Activated naive CD8-positive, alpha-beta T cell treated with anti-CD3 and anti-CD28 coated beads, Interleukin-2, amount 10 ng/mL, durations not matched to agents 7 days and 5 days (primary cell): Measurements from ENCODE around the gene NXPH4. TPM values are rescaled to one million over a fixed set of nuclear protein-coding genes. Genes with fewer than 3 reads are reported as not detected.
A peak's percentile ranks its signal among the peaks of the same experiment; 100 is the strongest.

Experiments
- ATAC-seq: fragments of 150-1000 bp; cut with Tn5 transposase; one replicate; pipeline ENCODE4 v1.10.0; 2021; ENCODE audit warnings: low read depth, moderate library complexity
- POLR2A ChIA-PET: fragments of 350-600 bp; sonication (Branson Sonifier 250); formaldehyde crosslinking; loops from one replicate; lab custom pipeline; 2021; ENCODE audit warnings: antibody characterized with exemption; lab: Charles Lee
- DNase-seq: peaks from one replicate; pipeline ENCODE4 v3.0.0; 2021
- H3K27ac Mint-ChIP-seq: one replicate; pipeline ENCODE4 v1.8.0; 2022; ENCODE audit warnings: mild to moderate bottlenecking, mixed read lengths
- H3K27me3 Mint-ChIP-seq: one replicate; pipeline ENCODE4 v1.8.0; 2022; ENCODE audit warnings: mild to moderate bottlenecking, moderate library complexity, mixed read lengths
- H3K36me3 Mint-ChIP-seq: one replicate; pipeline ENCODE4 v1.8.0; 2021; ENCODE audit warnings: mild to moderate bottlenecking, mixed read lengths
- H3K4me1 Mint-ChIP-seq: one replicate; pipeline ENCODE4 v1.8.0; 2021; ENCODE audit warnings: mixed read lengths
- H3K4me3 Mint-ChIP-seq: one replicate; pipeline ENCODE4 v1.8.0; 2022; ENCODE audit warnings: mild to moderate bottlenecking, moderate library complexity, mixed read lengths
- H3K9me3 Mint-ChIP-seq: one replicate; pipeline ENCODE4 v1.8.0; 2021; ENCODE audit warnings: mixed read lengths
- total RNA-seq, 2 experiments: library from RNA; stranded (reverse); gene quantifications; one replicate each; pipeline ENCODE4 v1.2.3, GENCODE V29; 2021

NXPH4 gene
- total RNA-seq, 2 experiments from 2014 or later: 1.7 to 2.4 TPM

GRCh38 chr12:57177354-57177753, 39.2 kb upstream of the NXPH4 start:
- H3K9me3 Mint-ChIP-seq: no peaks in the 10 kb centered on the region
- no peaks in the 10 kb centered on the region for H3K4me1 Mint-ChIP-seq
- H3K36me3 Mint-ChIP-seq: no peaks in the 10 kb centered on the region
- POLR2A ChIA-PET: no interaction called here
- no peak for ATAC-seq
- no peaks in the 10 kb centered on the region for H3K27me3 Mint-ChIP-seq
- H3K27ac Mint-ChIP-seq: no peak overlapping the region
- no peak for DNase-seq
- no peak overlapping the region for H3K4me3 Mint-ChIP-seq

- no peaks in the 10 kb centered on the region for H3K9me3 Mint-ChIP-seq
- no peaks in the 10 kb centered on the region for H3K36me3 Mint-ChIP-seq
- DNase-seq (no peak), ATAC-seq (no peak)
- no peak overlapping the region for H3K4me3 Mint-ChIP-seq
- no peaks in the 10 kb centered on the region for H3K27me3 Mint-ChIP-seq
- H3K4me1 Mint-ChIP-seq: peaks cover 4% of the 10 kb centered on the region
- H3K27ac Mint-ChIP-seq: no peak overlapping the region
- POLR2A ChIA-PET: no interaction called here
Observed at GRCh38 chr12:57178213-57178612, 38.4 kb upstream of the NXPH4 start.

- H3K27ac Mint-ChIP-seq: no peak overlapping the region
- H3K27me3 Mint-ChIP-seq: no peaks in the 10 kb centered on the region
- no peaks in the 10 kb centered on the region for H3K36me3 Mint-ChIP-seq
- POLR2A ChIA-PET: no interaction called here
- H3K4me3 Mint-ChIP-seq: no peak overlapping the region
- ATAC-seq (no peak), DNase-seq (no peak)
- no peaks in the 10 kb centered on the region for H3K9me3 Mint-ChIP-seq
- peaks cover 4% of the 10 kb centered on the region for H3K4me1 Mint-ChIP-seq
Observed at GRCh38 chr12:57179331-57180086, 37.1 kb upstream of the NXPH4 start.

DNA sequence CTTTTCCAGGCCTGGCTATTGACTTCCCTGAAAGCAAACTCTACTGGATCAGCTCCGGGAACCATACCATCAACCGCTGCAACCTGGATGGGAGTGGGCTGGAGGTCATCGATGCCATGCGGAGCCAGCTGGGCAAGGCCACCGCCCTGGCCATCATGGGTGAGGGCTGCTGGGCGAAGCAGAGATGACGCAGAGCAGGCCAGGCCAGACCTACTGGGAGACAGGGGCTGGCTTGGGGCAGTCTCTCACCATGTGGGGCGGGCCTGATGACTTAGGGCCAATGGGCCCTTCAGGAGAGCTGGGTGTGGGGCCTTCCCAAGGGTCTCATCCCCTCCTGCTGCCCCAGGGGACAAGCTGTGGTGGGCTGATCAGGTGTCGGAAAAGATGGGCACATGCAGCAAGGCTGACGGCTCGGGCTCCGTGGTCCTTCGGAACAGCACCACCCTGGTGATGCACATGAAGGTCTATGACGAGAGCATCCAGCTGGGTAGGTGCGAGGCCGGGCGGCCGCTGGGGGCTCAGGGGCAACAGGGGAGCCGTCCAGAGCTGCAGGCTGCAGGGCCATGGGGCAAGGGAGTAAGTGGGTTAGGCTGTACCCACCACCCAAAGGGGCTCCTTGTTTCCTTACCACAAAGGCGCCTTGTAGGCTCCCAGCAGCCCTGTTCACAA, 36.1 kb upstream of the NXPH4 start:
- POLR2A ChIA-PET: no interaction called here
- Mint-ChIP-seq H3K4me1 (peaks cover 4% of the 10 kb centered on the region), H3K36me3 (no peaks in the 10 kb centered on the region), H3K4me3 (no peak overlapping the region), H3K27me3 (no peaks in the 10 kb centered on the region), H3K9me3 (no peaks in the 10 kb centered on the region), H3K27ac (no peak overlapping the region)
- no peak for DNase-seq
- no peak for ATAC-seq

DNA sequence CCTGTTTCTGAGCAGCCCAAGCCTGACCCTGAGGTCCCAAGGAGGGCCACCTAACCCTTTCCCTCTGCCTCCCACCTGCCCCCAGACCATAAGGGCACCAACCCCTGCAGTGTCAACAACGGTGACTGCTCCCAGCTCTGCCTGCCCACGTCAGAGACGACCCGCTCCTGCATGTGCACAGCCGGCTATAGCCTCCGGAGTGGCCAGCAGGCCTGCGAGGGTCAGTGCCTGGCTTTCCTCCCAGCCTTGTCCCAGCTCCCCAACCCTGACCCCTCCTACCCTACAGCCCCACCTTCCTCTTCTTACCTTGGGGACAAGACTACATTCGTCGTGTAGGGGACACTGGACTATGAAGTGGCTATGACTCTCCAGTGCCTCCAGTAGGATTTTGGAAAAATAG, 35.5 kb upstream of the NXPH4 start:
- DNase-seq: no peak
- POLR2A ChIA-PET: no interaction called here
- Mint-ChIP-seq H3K27me3 (no peaks in the 10 kb centered on the region), H3K4me3 (no peak overlapping the region), H3K9me3 (no peaks in the 10 kb centered on the region), H3K4me1 (peaks cover 4% of the 10 kb centered on the region), H3K36me3 (no peaks in the 10 kb centered on the region), H3K27ac (no peak overlapping the region)
- ATAC-seq: no peak

GRCh38 chr12:57181561-57182155, 34.9 kb upstream of the NXPH4 start:
- Mint-ChIP-seq H3K4me1 (peaks cover 4% of the 10 kb centered on the region), H3K4me3 (no peak overlapping the region), H3K27ac (no peak overlapping the region), H3K27me3 (no peaks in the 10 kb centered on the region), H3K36me3 (no peaks in the 10 kb centered on the region), H3K9me3 (no peaks in the 10 kb centered on the region)
- POLR2A ChIA-PET: no interaction called here
- ATAC-seq (no peak), DNase-seq (no peak)

DNA sequence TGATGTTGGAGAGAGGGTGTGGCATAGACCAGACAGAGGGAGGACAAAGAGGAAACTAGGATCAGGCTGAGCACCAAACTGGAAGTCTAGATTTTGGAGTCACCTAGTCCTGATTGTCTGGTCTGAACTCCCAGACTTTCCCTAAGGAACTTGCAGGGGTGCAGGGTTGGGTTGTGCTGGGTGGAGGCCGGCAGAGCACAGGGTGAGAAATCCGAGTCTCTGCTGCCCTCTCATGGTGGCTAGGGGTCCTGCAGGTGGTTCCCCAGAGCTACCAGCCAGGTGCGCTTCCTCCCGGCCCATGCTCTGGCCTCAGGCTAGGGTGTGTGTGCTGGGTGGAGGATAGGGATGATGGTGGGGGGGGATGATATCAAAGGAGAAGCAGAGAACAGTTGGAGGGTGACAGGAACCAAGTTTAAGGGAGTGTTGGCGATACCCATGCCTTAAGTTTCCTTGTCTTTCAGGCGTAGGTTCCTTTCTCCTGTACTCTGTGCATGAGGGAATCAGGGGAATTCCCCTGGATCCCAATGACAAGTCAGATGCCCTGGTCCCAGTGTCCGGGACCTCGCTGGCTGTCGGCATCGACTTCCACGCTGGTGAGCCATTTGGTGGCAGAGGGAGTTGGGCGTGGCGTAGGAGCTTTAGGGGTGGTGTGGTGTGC, 33.5 kb upstream of the NXPH4 start:
- no peaks in the 10 kb centered on the region for H3K9me3 Mint-ChIP-seq
- peak; percentile 90 for ATAC-seq
- peak; percentile 85 for DNase-seq
- POLR2A ChIA-PET: interaction anchor here (1.0 kb wide), 1 partner anchor 40 kb away, joined by 3 read pairs; no protein-coding TSS in a partner anchor
- no peaks in the 10 kb centered on the region for H3K36me3 Mint-ChIP-seq
- no peak overlapping the region for H3K4me3 Mint-ChIP-seq
- H3K4me1 Mint-ChIP-seq: peaks cover 4% of the 10 kb centered on the region
- H3K27me3 Mint-ChIP-seq: no peaks in the 10 kb centered on the region
- H3K27ac Mint-ChIP-seq: no peak overlapping the region

- Mint-ChIP-seq H3K4me1 (peaks cover 4% of the 10 kb centered on the region), H3K36me3 (no peaks in the 10 kb centered on the region)
Observed at GRCh38 chr12:57183939-57184725, 32.5 kb upstream of the NXPH4 start.

DNA sequence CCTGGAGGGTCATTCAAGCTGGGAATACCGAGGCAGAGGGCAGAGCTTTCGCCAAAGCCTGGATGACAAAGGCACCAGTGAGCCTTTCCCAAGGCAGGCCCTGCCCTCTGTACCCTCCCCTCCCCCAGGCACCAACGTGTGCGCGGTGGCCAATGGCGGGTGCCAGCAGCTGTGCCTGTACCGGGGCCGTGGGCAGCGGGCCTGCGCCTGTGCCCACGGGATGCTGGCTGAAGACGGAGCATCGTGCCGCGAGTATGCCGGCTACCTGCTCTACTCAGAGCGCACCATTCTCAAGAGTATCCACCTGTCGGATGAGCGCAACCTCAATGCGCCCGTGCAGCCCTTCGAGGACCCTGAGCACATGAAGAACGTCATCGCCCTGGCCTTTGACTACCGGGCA, 31.2 kb upstream of the NXPH4 start:
- POLR2A ChIA-PET: no interaction called here
- H3K4me1 Mint-ChIP-seq: peaks cover 4% of the 10 kb centered on the region
- H3K36me3 Mint-ChIP-seq: no peaks in the 10 kb centered on the region
- H3K4me3 Mint-ChIP-seq: no peak overlapping the region
- ATAC-seq (no peak), DNase-seq (no peak)
- no peaks in the 10 kb centered on the region for H3K9me3 Mint-ChIP-seq
- no peaks in the 10 kb centered on the region for H3K27me3 Mint-ChIP-seq
- H3K27ac Mint-ChIP-seq: no peak overlapping the region

More at GRCh38 chr12:57183939-57184725, 32.5 kb upstream of the NXPH4 start:
- H3K27me3 Mint-ChIP-seq: no peaks in the 10 kb centered on the region
- no peak overlapping the region for H3K4me3 Mint-ChIP-seq
- no peaks in the 10 kb centered on the region for H3K9me3 Mint-ChIP-seq
- POLR2A ChIA-PET: no interaction called here
- H3K27ac Mint-ChIP-seq: no peak overlapping the region
- DNase-seq: no peak
- no peak for ATAC-seq

DNA sequence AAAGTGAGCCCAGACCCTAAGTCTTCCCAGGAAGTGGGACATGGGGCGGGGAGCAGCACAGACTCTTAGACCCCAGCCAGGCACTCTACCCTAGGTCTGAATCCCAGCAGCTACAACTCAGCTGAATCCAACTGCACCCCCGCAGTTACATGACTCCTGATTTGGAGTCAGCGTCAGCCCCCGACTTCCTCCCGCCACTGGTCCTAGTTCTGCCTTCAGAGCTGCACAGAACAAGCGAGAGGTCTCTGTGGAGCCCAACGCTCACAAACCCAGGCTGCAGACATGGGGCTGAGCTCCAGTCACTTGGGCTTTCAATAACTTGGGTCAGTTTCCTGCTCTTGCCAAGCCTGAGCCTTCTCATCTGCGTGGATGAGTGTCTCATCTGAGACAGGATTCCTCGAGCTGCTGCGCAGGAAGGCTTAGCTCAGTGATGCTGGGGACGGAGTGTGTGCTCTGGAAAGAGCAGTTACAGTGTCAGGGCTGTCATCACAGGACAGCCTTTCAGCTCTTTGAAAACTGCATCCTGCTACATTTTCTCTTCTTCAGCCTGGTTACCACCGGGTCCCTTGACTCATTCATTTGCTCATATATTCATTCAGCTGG, 30.6 kb upstream of the NXPH4 start:
- ATAC-seq: no peak
- Mint-ChIP-seq H3K4me1 (peaks cover 4% of the 10 kb centered on the region), H3K36me3 (no peaks in the 10 kb centered on the region), H3K9me3 (no peaks in the 10 kb centered on the region), H3K27ac (no peak overlapping the region), H3K4me3 (no peak overlapping the region), H3K27me3 (no peaks in the 10 kb centered on the region)
- POLR2A ChIA-PET: no interaction called here
- DNase-seq: no peak

DNA sequence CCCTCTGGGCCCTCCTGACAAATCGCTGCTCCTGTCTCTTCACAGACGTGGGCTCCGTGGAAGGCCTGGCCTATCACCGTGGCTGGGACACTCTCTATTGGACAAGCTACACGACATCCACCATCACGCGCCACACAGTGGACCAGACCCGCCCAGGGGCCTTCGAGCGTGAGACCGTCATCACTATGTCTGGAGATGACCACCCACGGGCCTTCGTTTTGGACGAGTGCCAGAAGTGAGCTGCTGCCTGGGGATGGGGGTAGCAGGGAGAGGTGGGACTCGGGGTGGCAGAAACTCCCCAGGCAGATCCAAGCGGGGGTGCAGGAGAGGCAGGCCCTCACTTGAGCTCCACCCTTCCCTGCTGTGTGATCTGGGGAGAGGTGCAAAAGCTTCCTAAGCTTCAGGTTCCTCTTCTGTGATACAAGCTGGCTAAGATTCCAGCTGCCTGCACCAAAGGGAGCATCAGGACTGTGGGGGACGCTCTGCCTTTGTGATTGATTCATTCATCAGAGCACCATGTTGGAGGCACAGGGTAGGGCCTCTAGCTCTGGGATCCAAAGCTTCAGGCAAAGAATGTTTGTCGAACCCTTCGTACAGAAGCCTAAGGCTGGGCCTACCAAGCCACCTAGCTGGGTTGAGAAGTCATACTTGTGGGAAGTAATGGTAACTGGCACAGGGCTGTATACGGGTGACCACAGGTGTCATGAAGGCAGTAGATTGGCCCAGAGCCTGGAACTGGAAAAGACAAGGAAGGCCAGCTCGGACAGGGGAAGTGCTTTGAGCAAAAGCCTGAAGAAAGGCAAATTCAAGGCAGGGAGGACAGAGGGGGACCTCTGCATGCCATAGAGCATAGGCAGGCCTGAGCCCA, 29.1 kb upstream of the NXPH4 start:
- POLR2A ChIA-PET: interaction anchor here (0.6 kb wide), 3 partner anchors 75 to 122 kb away, joined by 3 to 5 read pairs (median 3); no protein-coding TSS in a partner anchor
- Mint-ChIP-seq H3K4me3 (no peak overlapping the region), H3K27ac (no peak overlapping the region), H3K27me3 (no peaks in the 10 kb centered on the region), H3K36me3 (no peaks in the 10 kb centered on the region), H3K9me3 (no peaks in the 10 kb centered on the region), H3K4me1 (peaks cover 4% of the 10 kb centered on the region)
- DNase-seq (no peak), ATAC-seq (no peak)

GRCh38 chr12:57188090-57188425, 28.5 kb upstream of the NXPH4 start:
- peaks cover under 1% of the 10 kb centered on the region for H3K4me1 Mint-ChIP-seq
- DNase-seq (no peak), ATAC-seq (no peak)
- no peak overlapping the region for H3K27ac Mint-ChIP-seq
- H3K27me3 Mint-ChIP-seq: no peaks in the 10 kb centered on the region
- POLR2A ChIA-PET: interaction anchor here (0.6 kb wide), 1 partner anchor 122 kb away, joined by 3 read pairs; no protein-coding TSS in a partner anchor
- no peak overlapping the region for H3K4me3 Mint-ChIP-seq
- H3K36me3 Mint-ChIP-seq: no peaks in the 10 kb centered on the region
- H3K9me3 Mint-ChIP-seq: no peaks in the 10 kb centered on the region
